ENCODE measurements around the gene CST3. TPM values are rescaled to one million over a fixed set of nuclear protein-coding genes. Genes with fewer than 3 reads are reported as not detected.

Gene CST3
- total RNA-seq, 1 experiment from 2014 or later, result 331 TPM

DNA sequence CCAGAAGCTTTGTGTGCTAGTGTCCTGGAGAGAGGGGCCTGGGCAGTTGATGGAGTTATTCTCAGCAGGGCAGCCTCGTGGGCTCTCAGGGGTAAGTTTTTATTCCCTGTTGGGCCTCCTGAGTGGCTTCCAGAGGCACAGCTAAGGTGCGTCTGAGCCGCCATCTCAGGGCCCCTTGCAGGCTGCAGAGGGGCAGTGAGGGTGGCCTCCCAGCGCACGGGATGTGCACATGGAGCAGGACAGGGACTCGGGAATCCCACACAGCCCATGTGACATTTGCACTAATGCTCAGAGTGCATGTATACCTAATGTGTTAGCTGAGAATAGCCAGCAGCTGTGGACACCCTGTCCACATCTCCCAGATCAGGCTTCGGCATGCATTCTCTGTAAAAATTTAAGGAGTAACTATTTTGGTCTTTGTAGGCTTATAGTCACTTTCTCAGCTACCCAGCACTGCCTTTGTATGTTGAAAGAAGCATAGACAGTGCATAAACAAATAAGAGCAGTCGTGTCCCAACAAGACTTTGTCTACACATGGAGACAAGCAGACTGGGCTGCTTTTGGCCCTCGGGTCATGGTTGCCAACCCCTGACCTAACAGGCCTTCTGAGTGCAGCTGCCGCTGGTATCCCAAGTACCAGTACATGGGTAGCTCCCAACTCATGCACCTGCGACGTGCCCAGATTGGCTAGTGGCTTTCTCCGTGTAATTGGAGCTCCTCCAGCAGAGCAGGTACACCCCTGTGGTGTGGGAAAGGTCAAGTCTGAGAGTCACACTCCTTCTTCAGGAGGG, 50.8 kb downstream of the CST3 start:
- DNase-seq, result no peak

DNA sequence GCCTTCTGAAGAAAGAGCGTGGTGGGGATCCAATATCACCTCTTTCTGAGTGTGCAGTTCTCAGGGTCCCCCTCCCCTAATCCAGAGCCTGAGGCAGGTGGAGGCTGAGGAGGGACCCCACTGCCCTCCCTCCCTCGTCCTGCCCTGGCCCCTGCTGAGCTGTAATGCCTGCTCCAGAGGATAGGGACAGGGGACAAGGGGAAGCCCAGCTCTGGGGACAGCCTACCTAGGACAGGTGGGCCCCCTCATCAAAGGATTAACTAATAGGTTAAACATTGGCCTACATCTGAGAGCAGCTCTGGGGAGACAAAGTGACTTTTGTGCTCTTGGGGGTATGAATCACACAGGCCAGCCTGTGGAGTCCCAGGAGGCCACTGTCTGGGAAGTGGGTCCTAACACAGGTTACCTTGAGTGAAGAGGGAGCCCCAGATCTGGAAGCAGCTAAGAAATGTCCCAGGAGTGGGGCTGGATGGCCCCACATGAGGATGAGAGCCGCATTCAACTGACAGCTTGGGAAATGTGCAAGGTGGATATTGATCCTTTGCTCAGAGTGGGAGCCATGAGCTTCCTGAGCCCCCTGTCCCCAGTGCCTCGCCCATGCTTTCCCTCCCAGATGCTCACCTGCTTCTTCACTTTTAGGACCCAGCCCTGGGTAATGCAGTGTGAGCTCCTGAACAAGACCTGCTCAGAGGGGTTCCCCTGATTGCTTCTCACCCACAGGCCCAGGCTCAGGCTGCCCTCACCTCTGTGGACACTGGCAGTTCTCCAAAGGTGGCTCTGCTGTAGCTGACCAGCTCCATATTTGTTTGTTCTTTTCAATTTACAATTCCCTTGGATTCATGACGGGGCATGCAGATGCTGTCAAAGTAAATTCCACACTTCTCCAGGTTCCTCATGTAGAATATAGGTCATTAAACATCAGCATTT, 51.7 kb downstream of the CST3 start:
- intact Hi-C loops (cut with micrococcal nuclease), result no loop called here

More for the DNA sequence above, 50.8 kb downstream of the CST3 start:
- BruUV-seq (replicated peaks), result no TSS peak
- no peak overlapping the region for H3K4me2 ChIP-seq (ENCODE audit: low read length)
- no peaks in the 10 kb centered on the region for H3K9me2 ChIP-seq (replicated peaks; ENCODE audit: low read length)
- H3K36me3 ChIP-seq (ENCODE audit: low read depth, low read length), result no peaks in the 10 kb centered on the region
- POLR2A ChIA-PET (ENCODE audit: unreplicated experiment), result no interaction called here
- CTCF ChIA-PET, result no interaction called here
- no peak overlapping the region for H2AFZ ChIP-seq (ENCODE audit: low read length)
- no peak overlapping the region for H3K4me3 ChIP-seq (ENCODE audit: low read length)
- intact Hi-C loops (cut with micrococcal nuclease), result no loop called here
- H3K79me2 ChIP-seq (ENCODE audit: low read length), result no peaks in the 10 kb centered on the region
- ATAC-seq, result no peak
- no peaks in the 10 kb centered on the region for H3K4me1 ChIP-seq (ENCODE audit: insufficient read depth, low read length)
- TF ChIP-seq, protein P1, sequence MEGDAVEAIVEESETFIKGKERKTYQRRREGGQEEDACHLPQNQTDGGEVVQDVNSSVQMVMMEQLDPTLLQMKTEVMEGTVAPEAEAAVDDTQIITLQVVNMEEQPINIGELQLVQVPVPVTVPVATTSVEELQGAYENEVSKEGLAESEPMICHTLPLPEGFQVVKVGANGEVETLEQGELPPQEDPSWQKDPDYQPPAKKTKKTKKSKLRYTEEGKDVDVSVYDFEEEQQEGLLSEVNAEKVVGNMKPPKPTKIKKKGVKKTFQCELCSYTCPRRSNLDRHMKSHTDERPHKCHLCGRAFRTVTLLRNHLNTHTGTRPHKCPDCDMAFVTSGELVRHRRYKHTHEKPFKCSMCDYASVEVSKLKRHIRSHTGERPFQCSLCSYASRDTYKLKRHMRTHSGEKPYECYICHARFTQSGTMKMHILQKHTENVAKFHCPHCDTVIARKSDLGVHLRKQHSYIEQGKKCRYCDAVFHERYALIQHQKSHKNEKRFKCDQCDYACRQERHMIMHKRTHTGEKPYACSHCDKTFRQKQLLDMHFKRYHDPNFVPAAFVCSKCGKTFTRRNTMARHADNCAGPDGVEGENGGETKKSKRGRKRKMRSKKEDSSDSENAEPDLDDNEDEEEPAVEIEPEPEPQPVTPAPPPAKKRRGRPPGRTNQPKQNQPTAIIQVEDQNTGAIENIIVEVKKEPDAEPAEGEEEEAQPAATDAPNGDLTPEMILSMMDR (conservative IDR thresholded peaks at IDR 0.05; ENCODE audit: low read depth, low read length), result no peak
- TF ChIP-seq EZH2phosphoT487 (IDR thresholded peaks at IDR 0.05; ENCODE audit: borderline replicate concordance, low read length) (no peak), EZH2 (IDR thresholded peaks at IDR 0.05; ENCODE audit: low read length, unreplicated experiment) (no peak)
- no peaks in the 10 kb centered on the region for H3K9me3 ChIP-seq (ENCODE audit: low read length)
- H3F3A ChIP-seq (ENCODE audit: low read length, unreplicated experiment), result no peaks in the 10 kb centered on the region
- peaks cover 19% of the 10 kb centered on the region; the same call in 1 of the 2 replicates for H3K27me3 ChIP-seq (ENCODE audit: low read length)
- H4K20me1 ChIP-seq (ENCODE audit: low read length), result no peaks in the 10 kb centered on the region
- H3K27ac ChIP-seq (ENCODE audit: low read length), result no peak overlapping the region
- no peak overlapping the region for H3K9ac ChIP-seq (ENCODE audit: low read length)

More for the DNA sequence above, 51.7 kb downstream of the CST3 start:
- POLR2A ChIA-PET (ENCODE audit: unreplicated experiment), result no interaction called here
- no peak for ATAC-seq
- peaks cover 19% of the 10 kb centered on the region; the same call in 1 of the 2 replicates for H3K27me3 ChIP-seq (ENCODE audit: low read length)
- H3K9ac ChIP-seq (ENCODE audit: low read length), result no peak overlapping the region
- H3K36me3 ChIP-seq (ENCODE audit: low read depth, low read length), result no peaks in the 10 kb centered on the region
- H3F3A ChIP-seq (ENCODE audit: low read length, unreplicated experiment), result no peaks in the 10 kb centered on the region
- H2AFZ ChIP-seq (ENCODE audit: low read length), result no peak overlapping the region
- no peaks in the 10 kb centered on the region for H3K4me1 ChIP-seq (ENCODE audit: insufficient read depth, low read length)
- no peak overlapping the region for H3K27ac ChIP-seq (ENCODE audit: low read length)
- no TSS peak for BruUV-seq (replicated peaks)
- no peaks in the 10 kb centered on the region for H3K79me2 ChIP-seq (ENCODE audit: low read length)
- no peaks in the 10 kb centered on the region for H3K9me2 ChIP-seq (replicated peaks; ENCODE audit: low read length)
- no peaks in the 10 kb centered on the region for H4K20me1 ChIP-seq (ENCODE audit: low read length)
- DNase-seq, result no peak
- TF ChIP-seq, protein P1 (conservative IDR thresholded peaks at IDR 0.05; ENCODE audit: low read depth, low read length), result no peak
- TF ChIP-seq EZH2 (IDR thresholded peaks at IDR 0.05; ENCODE audit: low read length, unreplicated experiment) (no peak), EZH2phosphoT487 (IDR thresholded peaks at IDR 0.05; ENCODE audit: borderline replicate concordance, low read length) (no peak)
- H3K9me3 ChIP-seq (ENCODE audit: low read length), result no peaks in the 10 kb centered on the region
- no peak overlapping the region for H3K4me3 ChIP-seq (ENCODE audit: low read length)
- H3K4me2 ChIP-seq (ENCODE audit: low read length), result no peak overlapping the region
- CTCF ChIA-PET, result no interaction called here
